H1 (cell line): Measurements from ENCODE around the gene LCN2.

ENCODE experiments used
- CHD1 ChIP-seq: IDR thresholded peaks from 2 replicates; pipeline ENCODE4 v1.6.1; 2012; ENCODE audit warnings: low read depth, low read length, improper control_type of control experiment
- CREB1 ChIP-seq: IDR thresholded peaks from 2 replicates; pipeline ENCODE4 v1.6.1; 2012; ENCODE audit warnings: inconsistent platforms
- EZH2 ChIP-seq: fragments of 200-600 bp; sonication (generic); IDR thresholded peaks from 2 replicates; pipeline ENCODE4 v1.7.1; 2012; ENCODE audit warnings: low read depth, mild to moderate bottlenecking, moderate library complexity, low read length, inconsistent platforms; ENCODE audit not compliant: severe bottlenecking
- GABPA ChIP-seq: IDR thresholded peaks from 2 replicates; pipeline ENCODE4 v1.6.1; 2011; ENCODE audit warnings: mild to moderate bottlenecking, low read length, moderate library complexity, borderline replicate concordance; ENCODE audit not compliant: insufficient read depth
- JUND ChIP-seq: IDR thresholded peaks from 2 replicates; pipeline ENCODE4 v1.6.1; 2011; ENCODE audit warnings: mild to moderate bottlenecking, improper control_type of control experiment, low read length
- POLR2A ChIP-seq, 2 experiments: IDR thresholded peaks; 1 replicate in 1 of 2; 2 replicates in 1 of 2; pipeline ENCODE4 v1.6.1; 2011; ENCODE audit warnings: low read depth in 2 of 2, low read length in 2 of 2, mild to moderate bottlenecking in 2 of 2; ENCODE audit errors: control extremely low read depth in 1 of 2
- RBBP5 ChIP-seq: IDR thresholded peaks from 2 replicates; pipeline ENCODE4 v1.7.1; 2012; ENCODE audit warnings: low read depth, mild to moderate bottlenecking, inconsistent platforms, low read length, moderate library complexity, borderline replicate concordance
- SUZ12 ChIP-seq: fragments of 200-600 bp; sonication (generic); IDR thresholded peaks from 2 replicates; pipeline ENCODE4 v1.6.1; 2012; ENCODE audit warnings: mild to moderate bottlenecking, inconsistent platforms, low read length, moderate library complexity, mixed read lengths
- TBP ChIP-seq: IDR thresholded peaks from 2 replicates; pipeline ENCODE4 v1.6.1; 2011; ENCODE audit warnings: low read depth, low read length, improper control_type of control experiment
- YY1 ChIP-seq: IDR thresholded peaks from 2 replicates; pipeline ENCODE4 v1.6.1; 2011; ENCODE audit warnings: low read depth, mild to moderate bottlenecking, low read length
- TF ChIP-seq, protein P1 (sequence below), 3 experiments: IDR thresholded peaks; 1 replicate in 2 of 3; 2 replicates in 1 of 3; pipeline versions ENCODE4 v1.5.1 to v1.6.1; 2011; ENCODE audit warnings: low read length in 3 of 3, mild to moderate bottlenecking in 3 of 3, inconsistent platforms in 2 of 3, low read depth in 1 of 3, moderate library complexity in 1 of 3; ENCODE audit not compliant: insufficient read depth in 1 of 3; ENCODE audit errors: control extremely low read depth in 1 of 3

GRCh38 chr9:128128836-128129590 is 20.2 kb upstream of the LCN2 start:
- no peak for TF ChIP-seq POLR2A (IDR thresholded peaks at IDR 0.05; ENCODE audit: control extremely low read depth in 1 of 2, low read depth in 2 of 2, low read length in 2 of 2)
- TF ChIP-seq, protein P1, sequence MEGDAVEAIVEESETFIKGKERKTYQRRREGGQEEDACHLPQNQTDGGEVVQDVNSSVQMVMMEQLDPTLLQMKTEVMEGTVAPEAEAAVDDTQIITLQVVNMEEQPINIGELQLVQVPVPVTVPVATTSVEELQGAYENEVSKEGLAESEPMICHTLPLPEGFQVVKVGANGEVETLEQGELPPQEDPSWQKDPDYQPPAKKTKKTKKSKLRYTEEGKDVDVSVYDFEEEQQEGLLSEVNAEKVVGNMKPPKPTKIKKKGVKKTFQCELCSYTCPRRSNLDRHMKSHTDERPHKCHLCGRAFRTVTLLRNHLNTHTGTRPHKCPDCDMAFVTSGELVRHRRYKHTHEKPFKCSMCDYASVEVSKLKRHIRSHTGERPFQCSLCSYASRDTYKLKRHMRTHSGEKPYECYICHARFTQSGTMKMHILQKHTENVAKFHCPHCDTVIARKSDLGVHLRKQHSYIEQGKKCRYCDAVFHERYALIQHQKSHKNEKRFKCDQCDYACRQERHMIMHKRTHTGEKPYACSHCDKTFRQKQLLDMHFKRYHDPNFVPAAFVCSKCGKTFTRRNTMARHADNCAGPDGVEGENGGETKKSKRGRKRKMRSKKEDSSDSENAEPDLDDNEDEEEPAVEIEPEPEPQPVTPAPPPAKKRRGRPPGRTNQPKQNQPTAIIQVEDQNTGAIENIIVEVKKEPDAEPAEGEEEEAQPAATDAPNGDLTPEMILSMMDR (IDR thresholded peaks at IDR 0.05; ENCODE audit: control extremely low read depth in 1 of 3, insufficient read depth in 1 of 3, low read depth in 1 of 3, low read length in 3 of 3) = no peak
- TF ChIP-seq CHD1 = no peak
- TF ChIP-seq CREB1 = no peak
- TF ChIP-seq SUZ12 = no peak
- TF ChIP-seq GABPA = no peak
- no peak for TF ChIP-seq RBBP5
- TF ChIP-seq TBP = no peak
- TF ChIP-seq YY1 = no peak
- no peak for TF ChIP-seq JUND
- TF ChIP-seq EZH2 = no peak
